Liver (tissue), 9 donors: ENCODE measurements around the gene RAVER1. TPM values are rescaled to one million over a fixed set of nuclear protein-coding genes. Genes with fewer than 3 reads are reported as not detected.
"Not testable (repeated sequence)": the region's sequence is repeated elsewhere in the genome, so short reads cannot be mapped to it uniquely, and the experiment has no call there.

Experiments used
- DNase-seq: peaks from one replicate; pipeline ENCODE4 v3.0.0-alpha.2; 2017; ENCODE audit warnings: low spot score
- H3K27ac ChIP-seq, 2 donors: one replicate each; pipeline ENCODE4 v1.7.0; 2013; ENCODE audit warnings: inconsistent platforms in 2 of 2, low read length in 2 of 2, control low read depth in 1 of 2, low read depth in 1 of 2, mild to moderate bottlenecking in 1 of 2
- H3K27me3 ChIP-seq, 4 donors: one replicate each; pipeline versions ENCODE4 v1.6.1 to v1.7.0; 2013; ENCODE audit warnings: low read length in 3 of 4, inconsistent platforms in 1 of 4, mild to moderate bottlenecking in 1 of 4, moderate library complexity in 1 of 4; ENCODE audit not compliant: control insufficient read depth in 4 of 4, insufficient read depth in 4 of 4
- H3K36me3 ChIP-seq, 4 donors: one replicate each; pipeline versions ENCODE4 v1.6.1 to v1.7.0; 2013; ENCODE audit warnings: low read length in 3 of 4, mild to moderate bottlenecking in 3 of 4, low read depth in 1 of 4, moderate library complexity in 1 of 4; ENCODE audit not compliant: control insufficient read depth in 4 of 4, insufficient read depth in 3 of 4
- H3K4me1 ChIP-seq, 4 donors: one replicate each; pipeline versions ENCODE4 v1.6.1 to v1.7.0; 2013; ENCODE audit warnings: low read length in 3 of 4, mild to moderate bottlenecking in 3 of 4, moderate library complexity in 1 of 4; ENCODE audit not compliant: control insufficient read depth in 4 of 4, insufficient read depth in 4 of 4
- H3K4me3 ChIP-seq, 3 donors: one replicate each; pipeline versions ENCODE4 v1.6.1 to v1.7.0; 2013; ENCODE audit warnings: low read length in 3 of 3, control low read depth in 1 of 3, low read depth in 1 of 3, mild to moderate bottlenecking in 1 of 3
- H3K9ac ChIP-seq, 2 donors: one replicate each; pipeline ENCODE4 v1.7.0; 2013; ENCODE audit warnings: low read length in 2 of 2, mild to moderate bottlenecking in 2 of 2, moderate library complexity in 2 of 2, control low read depth in 1 of 2, low read depth in 1 of 2
- H3K9me3 ChIP-seq, 4 donors: one replicate each; pipeline versions ENCODE4 v1.6.1 to v1.7.0; 2013; ENCODE audit warnings: low read length in 3 of 4; ENCODE audit not compliant: control insufficient read depth in 4 of 4
- EGR1 ChIP-seq, 2 donors: IDR thresholded peaks; 2 replicates each; pipeline ENCODE4 v1.6.1; 2016 to 2018; ENCODE audit warnings: antibody characterized with exemption in 2 of 2, low read depth in 2 of 2
- FOXA1 ChIP-seq: IDR thresholded peaks from 2 replicates; pipeline ENCODE4 v1.6.1; 2016; ENCODE audit warnings: antibody characterized with exemption
- FOXA2 ChIP-seq: IDR thresholded peaks from 2 replicates; pipeline ENCODE4 v1.6.1; 2016; ENCODE audit warnings: antibody characterized with exemption
- GABPA ChIP-seq, 2 donors: IDR thresholded peaks in 1 of 2; conservative IDR thresholded peaks in 1 of 2; 2 replicates each; pipeline ENCODE4 v1.6.1; 2016; ENCODE audit warnings: antibody characterized with exemption in 2 of 2, mild to moderate bottlenecking in 1 of 2, moderate library complexity in 1 of 2
- HNF4A ChIP-seq, 2 donors: conservative IDR thresholded peaks; 2 replicates each; pipeline ENCODE4 v1.6.1; 2016; ENCODE audit warnings: antibody characterized with exemption in 2 of 2, mild to moderate bottlenecking in 2 of 2
- HNF4G ChIP-seq: IDR thresholded peaks from 2 replicates; pipeline ENCODE4 v1.6.1; 2016; ENCODE audit warnings: antibody characterized with exemption
- JUND ChIP-seq, 2 donors: IDR thresholded peaks; 2 replicates each; pipeline ENCODE4 v1.6.1; 2016; ENCODE audit warnings: antibody characterized with exemption in 2 of 2
- NR2F2 ChIP-seq: IDR thresholded peaks from 2 replicates; pipeline ENCODE4 v1.6.1; 2016; ENCODE audit warnings: antibody characterized with exemption
- RAD21 ChIP-seq, 2 donors: IDR thresholded peaks; 2 replicates each; pipeline ENCODE4 v1.6.1; 2016; ENCODE audit warnings: antibody characterized with exemption in 2 of 2, mild to moderate bottlenecking in 2 of 2
- RXRA ChIP-seq, 2 donors: IDR thresholded peaks; 2 replicates each; pipeline ENCODE4 v1.6.1; 2017 to 2018; ENCODE audit warnings: antibody characterized with exemption in 2 of 2, mild to moderate bottlenecking in 1 of 2
- SP1 ChIP-seq: IDR thresholded peaks from 2 replicates; pipeline ENCODE4 v1.6.1; 2018; ENCODE audit warnings: antibody characterized with exemption, mild to moderate bottlenecking
- TAF1 ChIP-seq: conservative IDR thresholded peaks from 2 replicates; pipeline ENCODE4 v1.6.1; 2016; ENCODE audit warnings: antibody characterized with exemption, mild to moderate bottlenecking
- YY1 ChIP-seq: IDR thresholded peaks from 2 replicates; pipeline ENCODE4 v1.6.1; 2016; ENCODE audit warnings: antibody characterized with exemption, mild to moderate bottlenecking
- WGBS: extraction: QIAGEN DNeasy Blood & Tissue Kit; methylation state at CpG from one replicate; pipeline ENCODE4 v1.1.7; 2013; 5-methylcytosine and 5-hydroxymethylcytosine counted together
- polyA plus RNA-seq, 2 donors: library from polyadenylated mRNA; stranded (reverse) in 1 of 2; unstranded in 1 of 2; fragments of 200-250 nt in 1 of 2; fragments of >200 nt in 1 of 2; fragmentation: Nextera tagmentation in 1 of 2; extraction: Ambion mirVana in 1 of 2; gene quantifications; one replicate each; pipeline versions ENCODE4 v1.2.1 to v1.2.3, GENCODE V29; 2013 to 2015
- total RNA-seq, 2 donors: library from RNA; depleted of rRNA; stranded (reverse); fragments of >200 nt; gene quantifications; one replicate each; pipeline ENCODE4 v1.2.3, GENCODE V29; 2014
- TF ChIP-seq, protein P1 (sequence below): IDR thresholded peaks from 2 replicates; pipeline ENCODE4 v1.6.1; 2016; ENCODE audit warnings: antibody characterized with exemption
- TF ChIP-seq, protein P2 (sequence below): IDR thresholded peaks from 2 replicates; pipeline ENCODE4 v1.6.1; 2016; ENCODE audit warnings: antibody characterized with exemption, mild to moderate bottlenecking
- TF ChIP-seq, protein P3 (sequence below): IDR thresholded peaks from 2 replicates; pipeline ENCODE4 v1.6.1; 2016; ENCODE audit warnings: antibody characterized with exemption
- TF ChIP-seq, protein P4 (sequence below): IDR thresholded peaks from 2 replicates; pipeline ENCODE4 v1.6.1; 2016; ENCODE audit warnings: antibody characterized with exemption
- TF ChIP-seq, protein P5 (sequence below): fragments of 150-350 bp; IDR thresholded peaks from 2 replicates; pipeline ENCODE4 v1.5.1; 2017; ENCODE audit warnings: improper control_type of control experiment, low read depth, low read length; ENCODE audit not compliant: missing input control
- donor health status: healthy.
- donor health status: healthy.
- donor health status: healthy.
- donor health status: healthy.
- donor health status: healthy.

Gene RAVER1
- total and polyA plus RNA-seq, 4 donors: 2.1 to 13.6 (median 6.2) TPM

DNA sequence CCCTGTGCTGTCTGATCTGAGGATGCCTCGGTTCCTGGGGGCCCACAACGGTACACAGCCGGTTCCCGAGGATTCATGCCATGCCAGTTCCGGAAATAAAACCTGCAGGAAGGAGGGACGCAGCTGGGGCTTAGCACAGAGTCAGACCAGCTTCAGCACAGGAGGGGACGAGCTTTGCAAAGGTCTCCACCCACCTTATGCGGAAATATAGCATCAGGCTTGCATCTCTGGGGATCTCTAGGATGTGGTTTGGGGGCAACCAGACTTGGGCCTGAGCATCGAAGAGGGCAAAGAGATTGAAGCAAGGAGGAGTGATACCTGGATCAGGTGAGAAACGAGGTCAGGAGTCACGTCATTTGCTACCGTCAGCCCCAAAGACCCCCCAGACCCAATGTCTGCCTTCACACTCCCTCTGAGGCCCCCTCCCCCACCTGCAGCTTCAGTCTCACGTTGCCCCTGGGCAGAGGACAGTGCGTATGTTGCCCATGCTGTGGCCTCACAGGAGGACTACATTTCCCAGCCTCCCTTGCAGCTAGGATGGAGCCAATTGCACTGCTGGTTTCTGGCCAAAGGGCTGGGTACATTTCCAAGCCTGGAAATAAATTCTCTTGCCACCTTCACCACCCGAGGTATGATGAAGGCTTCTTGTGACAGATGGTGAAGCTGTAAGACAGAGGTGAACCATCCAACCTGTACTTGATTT lies 34.9 kb upstream of the RAVER1 start:
- TF ChIP-seq NR2F2 (no peak), RAD21 (IDR thresholded peaks at IDR 0.05) (no peak), FOXA2 (no peak), YY1 (no peak), HNF4A (conservative IDR thresholded peaks at IDR 0.05) (no peak), SP1 (no peak), EGR1 (IDR thresholded peaks at IDR 0.05; ENCODE audit: low read depth in 2 of 2) (no peak), FOXA1 (no peak), JUND (IDR thresholded peaks at IDR 0.05) (no peak), TAF1 (no peak), GABPA (IDR thresholded peaks at IDR 0.05 in 1 of 2, conservative IDR thresholded peaks at IDR 0.05 in 1 of 2) (no peak), HNF4G (no peak), RXRA (IDR thresholded peaks at IDR 0.05) (no peak)
- TF ChIP-seq, protein P1, sequence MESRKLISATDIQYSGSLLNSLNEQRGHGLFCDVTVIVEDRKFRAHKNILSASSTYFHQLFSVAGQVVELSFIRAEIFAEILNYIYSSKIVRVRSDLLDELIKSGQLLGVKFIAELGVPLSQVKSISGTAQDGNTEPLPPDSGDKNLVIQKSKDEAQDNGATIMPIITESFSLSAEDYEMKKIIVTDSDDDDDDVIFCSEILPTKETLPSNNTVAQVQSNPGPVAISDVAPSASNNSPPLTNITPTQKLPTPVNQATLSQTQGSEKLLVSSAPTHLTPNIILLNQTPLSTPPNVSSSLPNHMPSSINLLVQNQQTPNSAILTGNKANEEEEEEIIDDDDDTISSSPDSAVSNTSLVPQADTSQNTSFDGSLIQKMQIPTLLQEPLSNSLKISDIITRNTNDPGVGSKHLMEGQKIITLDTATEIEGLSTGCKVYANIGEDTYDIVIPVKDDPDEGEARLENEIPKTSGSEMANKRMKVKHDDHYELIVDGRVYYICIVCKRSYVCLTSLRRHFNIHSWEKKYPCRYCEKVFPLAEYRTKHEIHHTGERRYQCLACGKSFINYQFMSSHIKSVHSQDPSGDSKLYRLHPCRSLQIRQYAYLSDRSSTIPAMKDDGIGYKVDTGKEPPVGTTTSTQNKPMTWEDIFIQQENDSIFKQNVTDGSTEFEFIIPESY: no peak
- TF ChIP-seq, protein P2, sequence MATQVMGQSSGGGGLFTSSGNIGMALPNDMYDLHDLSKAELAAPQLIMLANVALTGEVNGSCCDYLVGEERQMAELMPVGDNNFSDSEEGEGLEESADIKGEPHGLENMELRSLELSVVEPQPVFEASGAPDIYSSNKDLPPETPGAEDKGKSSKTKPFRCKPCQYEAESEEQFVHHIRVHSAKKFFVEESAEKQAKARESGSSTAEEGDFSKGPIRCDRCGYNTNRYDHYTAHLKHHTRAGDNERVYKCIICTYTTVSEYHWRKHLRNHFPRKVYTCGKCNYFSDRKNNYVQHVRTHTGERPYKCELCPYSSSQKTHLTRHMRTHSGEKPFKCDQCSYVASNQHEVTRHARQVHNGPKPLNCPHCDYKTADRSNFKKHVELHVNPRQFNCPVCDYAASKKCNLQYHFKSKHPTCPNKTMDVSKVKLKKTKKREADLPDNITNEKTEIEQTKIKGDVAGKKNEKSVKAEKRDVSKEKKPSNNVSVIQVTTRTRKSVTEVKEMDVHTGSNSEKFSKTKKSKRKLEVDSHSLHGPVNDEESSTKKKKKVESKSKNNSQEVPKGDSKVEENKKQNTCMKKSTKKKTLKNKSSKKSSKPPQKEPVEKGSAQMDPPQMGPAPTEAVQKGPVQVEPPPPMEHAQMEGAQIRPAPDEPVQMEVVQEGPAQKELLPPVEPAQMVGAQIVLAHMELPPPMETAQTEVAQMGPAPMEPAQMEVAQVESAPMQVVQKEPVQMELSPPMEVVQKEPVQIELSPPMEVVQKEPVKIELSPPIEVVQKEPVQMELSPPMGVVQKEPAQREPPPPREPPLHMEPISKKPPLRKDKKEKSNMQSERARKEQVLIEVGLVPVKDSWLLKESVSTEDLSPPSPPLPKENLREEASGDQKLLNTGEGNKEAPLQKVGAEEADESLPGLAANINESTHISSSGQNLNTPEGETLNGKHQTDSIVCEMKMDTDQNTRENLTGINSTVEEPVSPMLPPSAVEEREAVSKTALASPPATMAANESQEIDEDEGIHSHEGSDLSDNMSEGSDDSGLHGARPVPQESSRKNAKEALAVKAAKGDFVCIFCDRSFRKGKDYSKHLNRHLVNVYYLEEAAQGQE: no peak
- TF ChIP-seq, protein P3, sequence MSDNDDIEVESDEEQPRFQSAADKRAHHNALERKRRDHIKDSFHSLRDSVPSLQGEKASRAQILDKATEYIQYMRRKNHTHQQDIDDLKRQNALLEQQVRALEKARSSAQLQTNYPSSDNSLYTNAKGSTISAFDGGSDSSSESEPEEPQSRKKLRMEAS: no peak
- TF ChIP-seq, protein P4, sequence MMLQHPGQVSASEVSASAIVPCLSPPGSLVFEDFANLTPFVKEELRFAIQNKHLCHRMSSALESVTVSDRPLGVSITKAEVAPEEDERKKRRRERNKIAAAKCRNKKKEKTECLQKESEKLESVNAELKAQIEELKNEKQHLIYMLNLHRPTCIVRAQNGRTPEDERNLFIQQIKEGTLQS: no peak
- TF ChIP-seq, protein P5, sequence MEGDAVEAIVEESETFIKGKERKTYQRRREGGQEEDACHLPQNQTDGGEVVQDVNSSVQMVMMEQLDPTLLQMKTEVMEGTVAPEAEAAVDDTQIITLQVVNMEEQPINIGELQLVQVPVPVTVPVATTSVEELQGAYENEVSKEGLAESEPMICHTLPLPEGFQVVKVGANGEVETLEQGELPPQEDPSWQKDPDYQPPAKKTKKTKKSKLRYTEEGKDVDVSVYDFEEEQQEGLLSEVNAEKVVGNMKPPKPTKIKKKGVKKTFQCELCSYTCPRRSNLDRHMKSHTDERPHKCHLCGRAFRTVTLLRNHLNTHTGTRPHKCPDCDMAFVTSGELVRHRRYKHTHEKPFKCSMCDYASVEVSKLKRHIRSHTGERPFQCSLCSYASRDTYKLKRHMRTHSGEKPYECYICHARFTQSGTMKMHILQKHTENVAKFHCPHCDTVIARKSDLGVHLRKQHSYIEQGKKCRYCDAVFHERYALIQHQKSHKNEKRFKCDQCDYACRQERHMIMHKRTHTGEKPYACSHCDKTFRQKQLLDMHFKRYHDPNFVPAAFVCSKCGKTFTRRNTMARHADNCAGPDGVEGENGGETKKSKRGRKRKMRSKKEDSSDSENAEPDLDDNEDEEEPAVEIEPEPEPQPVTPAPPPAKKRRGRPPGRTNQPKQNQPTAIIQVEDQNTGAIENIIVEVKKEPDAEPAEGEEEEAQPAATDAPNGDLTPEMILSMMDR: no peak
- H3K4me1 ChIP-seq: peaks cover 0 to 5% (median 3%) of the 10 kb centered on the region in 4 donors
- 89% methylated on average over 15 of the region's 15 CpGs for WGBS
- no peaks in the 10 kb centered on the region for H3K27me3 ChIP-seq
- H3K4me3 ChIP-seq: no peak overlapping the region
- no peak for DNase-seq
- peaks cover 14 to 48% (median 29%) of the 10 kb centered on the region in 4 donors for H3K36me3 ChIP-seq
- H3K9me3 ChIP-seq: no peaks in the 10 kb centered on the region
- H3K27ac ChIP-seq: no peak overlapping the region
- H3K9ac ChIP-seq: no peak overlapping the region

DNA sequence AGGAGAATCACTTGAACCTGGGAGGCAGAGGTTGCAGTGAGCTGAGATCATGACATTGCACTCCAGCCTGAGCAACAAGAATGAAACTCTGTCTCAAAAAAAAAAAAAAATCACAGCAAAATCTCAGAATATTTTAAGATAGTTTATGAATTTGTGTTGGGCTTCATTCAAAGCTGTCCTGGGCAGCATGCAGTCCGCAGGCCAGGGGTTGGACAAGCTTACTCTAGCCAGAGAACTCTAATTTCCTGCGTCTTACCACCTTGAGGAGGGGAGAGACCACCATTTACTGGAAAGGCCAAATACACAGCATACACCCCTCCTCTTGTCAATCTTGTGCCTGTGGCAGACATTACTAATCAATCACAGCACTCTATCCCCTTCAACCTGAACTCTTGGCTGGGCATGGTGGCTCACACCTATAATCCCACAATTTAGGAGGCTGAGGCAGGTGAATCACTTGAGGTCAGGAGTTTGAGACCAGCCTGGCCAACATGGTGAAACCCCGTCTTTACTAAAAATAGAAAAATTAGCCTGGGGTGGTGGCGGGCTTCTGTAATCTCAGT lies 33.7 kb upstream of the RAVER1 start:
- not testable (repeated sequence) for H3K4me3 ChIP-seq, H3K9me3 ChIP-seq, DNase-seq, H3K9ac ChIP-seq, H3K27ac ChIP-seq, H3K27me3 ChIP-seq, H3K4me1 ChIP-seq
- 97% methylated on average over 4 of the region's 4 CpGs for WGBS
- H3K36me3 ChIP-seq: peaks cover 14 to 55% (median 30%) of the 10 kb centered on the region in 4 donors
